NCI-H345 (cell line): ENCODE measurements around the gene KSR1.

Source experiments
- DNase-seq: peaks from one replicate; lab custom pipeline; 2025; lab: John Stamatoyannopoulos, UW

KSR1 gene

DNA sequence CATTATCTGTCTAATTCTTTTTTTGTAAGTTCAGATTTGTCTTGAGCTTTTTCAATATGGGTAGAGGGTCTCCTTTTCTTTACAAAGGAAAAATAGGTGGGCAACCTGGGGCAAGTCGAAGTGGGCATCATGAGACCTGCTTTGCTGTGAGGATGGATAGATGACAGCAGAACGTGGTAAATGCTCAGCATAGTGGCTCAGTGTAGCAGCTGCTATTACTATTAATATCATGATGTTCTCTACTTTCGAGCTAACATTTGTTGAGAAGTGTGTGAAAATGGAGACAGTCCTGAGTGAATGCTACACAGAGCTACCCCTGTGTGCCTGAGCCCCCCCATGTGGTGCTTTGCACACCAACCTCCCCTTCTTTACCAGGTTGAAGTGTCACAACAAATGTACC lies 135.7 kb downstream of the KSR1 start:
- no peak for DNase-seq

DNA sequence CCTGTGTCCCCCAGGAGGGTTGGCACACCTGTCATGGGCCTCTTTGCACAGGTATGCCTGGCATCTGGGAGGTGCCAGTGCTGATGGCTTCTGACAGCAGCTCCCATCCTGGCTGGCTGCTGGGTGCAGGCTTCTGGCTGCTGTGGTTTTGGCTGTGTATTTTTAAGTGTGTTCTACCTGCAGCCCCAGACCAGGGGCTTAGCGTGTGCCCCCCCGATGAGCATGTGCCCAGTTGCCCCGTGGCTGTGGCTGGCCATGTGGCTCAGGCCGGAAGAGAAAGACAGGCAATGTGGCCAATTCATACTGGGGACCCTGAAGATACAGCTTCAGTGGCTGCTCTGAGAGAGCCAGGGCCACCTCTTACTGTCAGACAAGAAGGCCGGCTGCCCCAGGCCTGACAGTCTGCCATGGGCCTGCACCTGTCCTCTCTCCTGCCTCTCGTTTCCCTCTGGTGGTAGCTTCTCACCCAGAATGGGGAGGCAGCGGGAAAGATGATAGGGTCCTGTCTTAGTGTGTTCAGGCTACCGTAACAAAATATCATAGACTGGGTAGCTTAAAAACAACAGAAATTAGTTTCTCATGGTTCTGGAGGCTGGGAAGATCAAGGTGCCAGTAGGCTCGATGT lies 137.1 kb downstream of the KSR1 start:
- no peak for DNase-seq

DNA sequence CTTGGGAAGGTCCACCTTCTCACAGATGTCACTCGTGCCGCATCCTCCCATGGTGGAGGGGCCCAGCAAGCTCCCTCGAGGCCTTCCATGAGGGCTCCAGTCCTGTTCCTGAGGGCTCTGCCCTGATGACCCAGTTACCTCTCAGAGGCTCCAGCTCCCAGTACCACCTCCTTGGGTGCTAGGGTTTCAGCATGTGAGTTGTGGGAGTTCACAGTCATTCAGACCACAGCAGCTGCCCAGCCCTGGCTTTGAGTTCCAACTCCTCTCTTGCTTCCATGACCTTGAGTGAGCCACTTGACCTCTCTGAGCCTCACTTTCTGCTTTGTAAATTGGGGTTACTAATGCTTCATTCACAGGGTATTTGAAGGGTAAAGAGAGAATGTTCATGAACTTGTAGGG lies 137.6 kb downstream of the KSR1 start:
- DNase-seq: no peak

DNA sequence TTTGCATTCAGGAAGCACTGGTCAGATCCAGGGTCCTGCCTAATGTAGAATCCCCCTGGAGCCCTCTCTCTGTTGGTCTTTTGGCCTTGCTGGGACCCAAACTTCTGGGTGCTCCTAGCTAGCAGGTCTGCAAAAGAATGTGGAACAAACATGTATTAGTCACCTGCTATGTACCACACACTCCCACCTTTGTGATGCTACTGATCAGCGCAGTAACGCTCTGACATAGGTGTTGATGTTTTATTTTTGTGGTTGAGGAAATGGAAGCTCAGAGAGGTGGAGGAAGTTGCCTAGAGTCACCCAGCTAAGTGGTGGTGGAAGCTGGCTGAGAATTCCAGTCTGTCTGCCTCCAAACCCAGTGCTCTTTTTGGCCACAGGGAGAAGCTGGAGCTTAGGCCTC lies 139.0 kb downstream of the KSR1 start:
- no peak for DNase-seq

DNA sequence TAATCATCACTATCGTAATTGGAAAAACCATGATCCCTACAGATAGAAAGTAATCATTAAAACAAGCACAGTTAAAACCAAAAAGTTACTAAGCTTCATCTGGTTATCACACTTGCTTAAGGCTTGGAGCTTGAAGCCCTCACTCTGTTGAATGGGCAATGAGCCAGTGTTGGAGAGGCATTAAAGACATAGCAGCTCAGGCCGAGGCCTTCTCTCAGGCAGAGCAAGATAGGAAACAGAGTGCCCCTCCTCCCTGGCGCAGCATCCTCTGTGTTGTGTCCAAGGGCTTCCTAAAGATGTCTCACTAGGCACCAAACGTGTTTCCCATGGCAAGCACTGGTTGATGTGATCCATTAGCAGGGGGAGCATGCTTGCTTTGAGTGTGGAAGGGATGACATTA lies 139.8 kb downstream of the KSR1 start:
- no peak for DNase-seq

DNA sequence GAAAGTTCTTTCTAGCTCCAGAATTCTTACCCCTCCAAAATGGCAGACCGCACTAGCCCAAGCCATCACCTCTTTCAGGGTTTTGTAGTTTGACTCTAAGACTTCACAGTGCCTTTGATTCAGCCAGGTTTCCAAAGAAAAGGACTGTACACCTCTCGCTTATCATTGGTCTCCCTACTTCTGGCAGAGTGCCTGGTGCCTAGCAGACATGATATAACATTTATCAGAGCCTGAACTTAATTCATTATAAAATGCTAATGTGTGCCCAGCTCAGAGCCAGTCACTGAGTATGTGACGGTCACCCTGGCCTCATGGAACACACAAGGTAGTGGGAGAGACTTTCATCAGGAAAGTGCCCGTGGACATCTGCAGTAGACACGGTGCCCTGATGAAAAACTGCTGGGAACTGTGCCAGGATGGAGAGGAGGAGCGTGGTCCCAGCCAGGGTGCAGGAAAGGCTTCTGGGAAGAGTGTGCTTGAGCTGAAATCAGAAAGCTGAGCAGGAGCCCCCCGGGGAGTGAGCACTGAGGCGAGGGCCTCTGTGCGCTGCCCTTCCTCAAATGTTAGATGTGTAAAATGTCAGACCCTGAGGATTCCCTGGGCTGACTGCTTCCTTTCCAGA lies 140.4 kb downstream of the KSR1 start:
- peak; percentile 46 for DNase-seq

DNA sequence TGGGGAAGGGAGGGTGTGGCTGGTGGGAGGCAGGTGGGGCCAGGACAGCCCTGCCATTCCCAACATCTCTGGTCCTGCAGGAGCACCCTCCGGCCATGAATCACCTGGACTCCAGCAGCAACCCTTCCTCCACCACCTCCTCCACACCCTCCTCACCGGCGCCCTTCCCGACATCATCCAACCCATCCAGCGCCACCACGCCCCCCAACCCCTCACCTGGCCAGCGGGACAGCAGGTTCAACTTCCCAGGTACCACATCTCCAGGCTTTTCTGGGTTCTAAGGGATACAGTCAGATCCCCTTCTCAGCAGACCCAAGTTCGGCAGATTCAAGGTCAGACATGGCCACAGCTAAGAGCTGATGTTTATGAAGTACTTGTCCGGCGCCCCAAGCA lies 140.9 kb downstream of the KSR1 start:
- no peak for DNase-seq

DNA sequence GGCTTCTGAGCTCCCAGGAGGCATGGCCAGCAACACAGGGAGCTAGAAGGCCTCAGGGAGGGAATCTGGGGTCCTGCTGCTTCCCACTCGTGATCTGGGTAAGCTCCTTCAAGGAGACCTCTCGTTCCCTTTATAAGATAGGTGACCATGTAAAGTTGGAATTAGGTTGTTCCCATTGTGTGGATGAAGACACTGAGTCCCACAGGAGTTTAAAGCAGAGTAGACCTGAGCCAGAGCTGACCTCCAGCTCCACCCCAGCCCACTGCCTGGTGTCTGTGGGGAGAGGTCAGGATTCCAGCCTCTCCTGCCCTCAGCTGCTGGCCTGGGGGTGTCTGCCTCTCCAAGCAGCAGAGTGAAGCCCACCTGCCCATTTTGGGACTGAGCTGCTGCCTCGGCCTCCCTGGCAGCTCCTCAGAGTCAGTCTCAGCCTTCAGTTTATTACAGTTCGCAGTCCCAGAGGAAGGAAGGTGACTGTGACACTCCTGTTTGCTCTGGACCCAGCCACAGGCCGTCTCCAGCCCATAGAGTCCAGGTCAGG lies 141.6 kb downstream of the KSR1 start:
- no peak for DNase-seq

DNA sequence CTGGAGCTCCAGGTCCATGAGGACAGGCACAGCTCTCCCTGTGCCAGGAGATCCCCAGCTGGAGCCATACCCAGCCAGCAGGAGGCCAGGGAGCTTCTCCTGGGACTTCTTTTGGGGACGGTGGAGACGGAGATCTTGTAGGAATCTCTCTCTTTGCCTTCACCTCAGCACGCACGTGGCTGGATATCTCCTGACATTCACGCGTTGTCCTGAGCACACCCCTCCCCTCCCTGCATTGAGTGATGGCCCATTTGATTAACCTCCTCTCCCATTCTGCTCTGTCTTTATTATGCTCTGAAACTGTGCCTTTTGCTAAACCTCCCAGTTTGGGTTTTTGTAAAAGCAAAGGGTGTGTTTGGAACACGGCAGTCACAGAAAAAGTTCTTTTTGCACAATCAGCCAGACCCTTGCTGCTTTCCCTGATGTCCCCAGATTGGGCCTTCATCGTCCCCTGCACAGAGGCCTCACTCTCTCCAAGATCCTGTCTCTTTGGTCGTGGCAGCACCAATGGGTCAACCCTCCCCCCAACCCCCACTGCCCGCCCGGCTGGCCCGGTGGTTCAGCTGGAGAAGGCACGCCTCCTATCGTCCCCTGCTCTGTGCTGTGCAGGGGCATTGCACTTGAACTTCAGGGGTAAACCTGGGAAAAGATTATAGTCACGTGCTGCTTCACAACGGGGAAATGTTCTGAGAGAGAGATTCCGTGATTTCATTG lies 142.2 kb downstream of the KSR1 start:
- no peak for DNase-seq

DNA sequence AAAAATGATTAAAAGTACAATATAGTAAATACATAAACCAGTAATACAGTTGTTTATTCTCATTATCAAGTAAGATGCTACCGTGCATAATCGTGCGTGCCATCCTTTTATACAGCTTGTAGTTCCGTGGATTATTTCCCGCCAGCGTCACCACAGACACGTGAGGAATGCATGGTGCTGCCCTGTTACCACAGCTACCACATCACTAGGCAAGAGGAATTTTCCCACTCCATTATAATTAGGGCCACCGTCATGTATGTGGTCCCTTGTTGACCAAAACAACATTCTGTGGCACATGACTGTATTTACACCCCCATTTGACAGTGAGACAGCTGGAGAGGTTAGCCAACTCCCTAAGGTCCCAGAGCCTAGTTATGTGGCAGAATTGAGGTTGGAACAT lies 144.2 kb downstream of the KSR1 start:
- no peak for DNase-seq

DNA sequence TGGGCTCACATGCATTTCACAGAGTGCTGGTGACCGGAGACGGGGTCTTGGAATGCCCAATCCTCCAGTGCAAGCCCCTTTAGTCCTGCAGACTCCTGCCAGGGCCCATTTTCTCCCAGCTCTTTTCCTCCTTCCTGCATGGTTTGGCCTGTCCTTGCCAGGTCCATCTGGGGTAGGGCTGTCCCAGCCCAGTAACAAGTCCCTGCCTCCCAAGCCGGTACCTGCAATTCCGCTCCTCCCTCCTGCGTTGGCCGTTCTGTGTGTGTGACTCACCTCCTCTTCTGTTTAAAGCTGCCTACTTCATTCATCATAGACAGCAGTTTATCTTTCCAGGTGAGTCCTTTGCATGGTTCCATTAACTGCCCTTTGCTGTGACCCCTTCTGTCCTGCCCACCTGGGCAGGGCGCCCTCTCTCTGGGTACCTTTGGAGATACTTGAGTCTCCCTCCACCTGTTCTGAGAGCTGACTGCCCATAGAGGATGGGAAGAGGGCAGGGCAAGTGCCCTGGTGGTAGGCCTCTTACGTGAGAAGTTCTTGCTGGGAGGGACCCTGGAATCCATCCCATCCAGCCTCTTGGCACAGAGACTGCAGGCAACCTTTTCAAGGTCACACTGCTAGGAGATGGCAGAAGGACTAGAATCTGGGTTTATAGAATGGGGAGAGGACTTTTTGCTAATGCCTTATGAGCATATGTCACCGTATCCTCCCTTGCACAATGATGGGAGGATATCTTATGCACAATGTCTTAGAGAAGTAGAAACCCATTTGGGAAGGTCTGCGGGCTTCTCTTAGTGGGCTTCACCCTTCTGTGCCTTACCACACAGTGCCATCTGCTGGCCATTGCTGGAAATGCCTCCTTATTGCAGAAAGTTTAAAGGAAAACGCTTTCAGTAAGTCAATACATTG lies 145.1 kb downstream of the KSR1 start:
- peak; percentile 65 for DNase-seq

DNA sequence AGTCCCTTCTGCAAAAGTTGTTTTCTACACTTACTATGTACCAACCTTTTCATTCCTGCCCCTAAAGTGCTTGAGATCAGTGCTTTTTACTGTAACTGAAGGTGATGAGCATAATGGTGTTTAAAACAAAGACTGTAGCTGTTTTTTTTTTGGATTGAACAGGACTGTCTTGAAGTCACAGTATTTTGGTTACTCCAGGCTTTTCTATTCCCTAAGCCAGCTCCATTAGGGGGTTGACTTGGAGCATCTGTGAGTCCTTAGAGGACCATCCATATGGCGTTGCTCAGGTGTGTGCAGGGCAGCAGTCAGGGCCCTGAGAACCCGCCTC lies 145.7 kb downstream of the KSR1 start:
- no peak for DNase-seq

DNA sequence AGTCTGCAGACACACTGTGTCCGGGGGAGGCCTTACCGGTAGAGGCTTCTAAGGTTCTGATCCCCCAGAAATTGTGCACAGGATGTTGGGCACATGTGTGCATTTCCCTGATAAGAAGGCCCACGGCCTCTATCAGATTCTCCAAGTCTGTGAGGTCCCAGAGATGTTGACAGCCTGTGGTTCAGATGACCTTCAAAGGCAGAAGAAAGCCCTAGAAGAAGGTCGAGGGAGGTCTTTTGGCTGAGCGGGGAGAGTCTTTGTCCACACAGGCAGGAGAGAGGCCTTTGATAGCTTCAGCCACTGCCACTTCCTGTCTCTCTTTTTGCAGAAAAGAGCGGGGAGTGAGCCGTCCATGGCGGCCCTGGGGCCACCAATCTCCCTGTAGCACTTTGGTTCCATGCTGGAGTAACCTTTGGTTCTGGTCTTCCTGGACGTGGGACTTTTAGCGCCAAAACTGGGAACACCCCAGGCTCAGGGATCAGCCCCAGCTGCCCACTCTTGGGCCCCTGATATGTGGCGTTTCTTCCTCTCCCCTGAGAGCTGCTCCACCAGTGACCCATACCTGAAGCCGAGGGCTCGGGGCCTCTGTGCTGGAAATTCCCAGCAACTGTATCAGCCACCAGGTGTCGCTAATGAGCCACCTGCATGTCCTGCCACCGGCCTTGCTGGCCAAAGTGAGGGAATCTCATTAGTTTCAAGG lies 146.6 kb downstream of the KSR1 start:
- DNase-seq: peak; percentile 55

DNA sequence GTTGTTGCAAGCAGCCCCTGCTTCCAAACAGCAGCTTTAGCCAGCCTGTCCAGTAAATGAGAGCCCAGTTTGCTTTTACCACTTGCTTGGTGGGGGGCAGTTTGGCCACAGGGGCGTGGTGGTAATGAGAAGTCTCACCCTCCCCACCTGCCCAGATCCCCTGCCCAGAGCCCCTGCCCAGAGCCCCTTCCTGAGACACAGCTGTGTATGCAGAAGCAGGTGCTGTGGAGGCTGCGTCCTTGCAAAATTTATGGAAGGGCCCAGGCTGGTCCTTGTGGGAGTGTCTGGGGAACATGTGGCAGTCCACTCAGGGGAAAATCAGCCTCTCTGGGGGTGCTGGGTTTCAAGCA lies 147.1 kb downstream of the KSR1 start:
- no peak for DNase-seq

DNA sequence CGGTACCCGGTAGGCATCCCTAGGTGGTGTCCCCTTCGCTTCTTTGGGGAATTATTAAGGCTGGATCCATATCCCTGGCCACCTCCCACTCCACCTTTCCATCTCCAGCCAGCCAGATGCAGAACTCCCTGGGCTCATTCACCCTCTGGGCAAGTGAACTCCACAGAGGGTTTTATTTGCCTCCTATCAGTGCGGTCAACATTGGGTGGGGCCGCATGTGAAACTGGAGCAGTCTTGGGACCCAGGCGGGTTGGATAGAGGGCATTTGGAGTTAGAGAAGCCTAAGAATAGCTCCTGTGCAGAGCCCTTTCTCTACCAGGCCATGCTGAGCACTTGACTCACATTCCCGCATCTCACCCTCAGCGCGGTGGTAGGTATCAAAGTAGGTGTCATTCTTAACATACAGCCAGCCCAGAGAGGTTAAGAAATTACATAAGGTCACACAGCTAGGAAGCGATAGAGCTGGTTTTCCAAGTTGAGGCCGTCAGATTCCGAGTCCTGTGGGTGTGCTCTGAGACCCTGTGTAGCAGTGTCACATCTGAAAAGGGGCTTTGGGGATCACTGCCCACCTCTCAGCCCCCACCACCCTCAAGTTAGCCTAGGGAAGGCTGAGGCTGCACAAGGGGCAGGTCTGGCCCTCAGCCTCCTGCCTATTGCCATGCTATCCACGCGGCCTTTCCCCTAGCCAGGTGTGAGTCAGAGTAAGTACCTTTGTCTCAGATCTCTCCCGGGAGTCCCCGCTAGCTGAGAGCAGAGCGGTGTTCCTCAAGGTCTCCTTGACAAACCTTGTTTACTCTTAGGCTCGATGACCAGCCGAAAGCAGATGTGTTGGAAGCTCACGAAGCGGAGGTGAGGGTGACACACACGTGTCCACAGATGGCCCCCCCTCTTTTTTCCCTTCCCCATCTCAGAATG lies 147.9 kb downstream of the KSR1 start:
- no peak for DNase-seq

DNA sequence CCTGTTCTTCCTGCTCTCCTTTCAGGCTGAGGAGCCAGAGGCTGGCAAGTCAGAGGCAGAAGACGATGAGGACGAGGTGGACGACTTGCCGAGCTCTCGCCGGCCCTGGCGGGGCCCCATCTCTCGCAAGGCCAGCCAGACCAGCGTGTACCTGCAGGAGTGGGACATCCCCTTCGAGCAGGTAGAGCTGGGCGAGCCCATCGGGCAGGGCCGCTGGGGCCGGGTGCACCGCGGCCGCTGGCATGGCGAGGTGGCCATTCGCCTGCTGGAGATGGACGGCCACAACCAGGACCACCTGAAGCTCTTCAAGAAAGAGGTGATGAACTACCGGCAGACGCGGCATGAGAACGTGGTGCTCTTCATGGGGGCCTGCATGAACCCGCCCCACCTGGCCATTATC lies 149.2 kb downstream of the KSR1 start:
- DNase-seq: no peak

DNA sequence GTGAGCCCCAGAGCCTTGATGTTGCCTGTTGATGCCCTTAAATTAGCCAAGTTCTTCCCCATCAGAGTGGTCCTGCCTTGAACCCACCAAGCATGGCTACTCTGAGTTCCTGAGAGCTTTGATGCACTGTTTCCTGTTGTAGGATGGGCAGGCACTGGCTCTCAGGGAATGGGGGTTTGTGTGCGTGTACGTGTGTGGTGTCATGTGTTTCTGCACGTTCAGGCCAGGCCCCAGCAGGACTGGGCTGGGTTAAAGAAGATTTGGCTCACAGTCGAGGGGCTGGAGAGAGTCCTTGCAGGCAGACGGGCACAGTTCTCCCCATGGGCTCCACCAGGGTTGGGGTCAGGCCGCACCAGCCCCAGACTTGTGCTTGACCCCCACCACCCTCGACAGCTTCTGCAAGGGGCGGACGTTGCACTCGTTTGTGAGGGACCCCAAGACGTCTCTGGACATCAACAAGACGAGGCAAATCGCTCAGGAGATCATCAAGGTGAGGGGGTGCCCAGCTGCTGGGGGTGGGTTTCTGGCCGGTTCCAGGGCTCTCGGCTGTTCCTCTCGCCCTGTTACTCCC lies 151.4 kb downstream of the KSR1 start:
- DNase-seq: no peak

DNA sequence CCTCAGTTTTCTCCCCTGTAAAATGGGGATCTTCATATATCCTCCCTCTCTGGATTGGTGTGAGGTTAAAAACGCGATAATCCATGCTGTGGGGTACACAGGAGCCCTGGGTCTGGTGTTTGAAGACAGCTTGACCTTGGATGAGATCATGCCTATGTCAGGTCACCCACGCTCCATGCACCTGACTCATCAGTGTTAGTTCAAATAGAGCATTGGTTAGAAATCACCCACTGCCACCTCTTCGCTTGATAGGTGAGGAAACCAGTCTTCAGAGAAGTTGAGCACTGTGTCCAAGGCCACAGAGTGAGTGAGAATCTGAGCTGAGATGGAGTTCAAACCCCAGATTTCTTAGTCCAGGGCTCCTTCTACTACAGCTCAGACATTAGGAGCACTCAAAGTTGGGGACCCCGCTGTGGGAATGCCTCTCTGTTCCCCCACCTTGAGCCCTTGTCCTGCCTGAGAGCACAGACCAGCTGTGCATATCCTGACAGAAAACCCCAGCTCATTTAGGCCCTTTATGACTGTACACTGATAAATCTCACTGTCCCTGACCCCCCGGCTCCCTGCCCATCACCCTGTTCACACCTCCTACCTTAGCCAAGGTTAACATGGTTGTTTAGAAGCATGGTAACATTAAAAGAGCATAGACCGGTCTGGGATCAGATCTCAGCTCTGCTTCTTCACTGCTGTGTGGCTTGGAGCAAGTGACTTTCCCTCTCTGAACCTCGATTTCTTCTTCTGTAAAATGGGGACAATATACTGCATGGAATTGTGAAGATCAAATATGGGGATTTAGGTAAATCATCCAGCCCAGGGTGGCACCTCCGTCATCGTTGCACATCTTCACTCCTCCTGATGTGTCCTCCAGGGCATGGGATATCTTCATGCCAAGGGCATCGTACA lies 152.3 kb downstream of the KSR1 start:
- no peak for DNase-seq

DNA sequence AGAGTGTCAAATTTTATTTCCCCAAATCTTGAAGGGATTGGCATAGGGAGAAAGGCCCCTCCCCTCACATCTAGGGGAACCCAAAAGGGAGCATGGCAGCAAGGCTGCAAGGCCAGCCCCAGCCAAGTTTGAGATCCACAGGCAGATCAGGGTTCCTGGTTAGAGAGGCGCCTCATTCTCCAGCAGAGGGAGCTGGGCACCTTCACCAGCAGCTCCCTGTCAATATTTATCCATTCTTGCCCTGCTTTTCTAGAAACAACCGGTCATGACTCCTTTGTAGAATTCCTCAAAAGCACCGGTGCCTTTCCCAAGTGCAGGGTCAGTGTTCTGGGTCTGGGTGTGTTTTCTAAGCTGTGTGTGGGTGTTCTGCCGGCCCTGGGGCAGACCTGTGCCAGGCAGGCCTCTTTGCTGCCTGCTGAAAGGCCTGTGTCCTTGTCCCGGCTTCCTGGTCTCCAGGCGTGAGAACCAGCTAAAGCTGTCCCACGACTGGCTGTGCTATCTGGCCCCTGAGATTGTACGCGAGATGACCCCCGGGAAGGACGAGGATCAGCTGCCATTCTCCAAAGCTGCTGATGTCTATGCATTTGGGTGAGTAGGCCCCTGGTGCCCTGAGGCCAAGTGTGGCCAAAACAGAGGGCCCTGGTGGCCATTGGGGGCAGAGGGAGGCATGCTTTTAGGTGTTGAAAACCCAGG lies 153.5 kb downstream of the KSR1 start:
- DNase-seq: no peak
